ENCODE measurements around the gene FSTL4.

The FSTL4 gene

GRCh38 chr5:133401731-133402347, 210.5 kb downstream of the FSTL4 start:
- H3K27me3 ChIP-seq (ENCODE audit: insufficient read depth, poor library complexity, severe bottlenecking) = no peaks in the 10 kb centered on the region
- no peaks in the 10 kb centered on the region for H3K36me3 ChIP-seq (ENCODE audit: low read depth)
- ATAC-seq (ENCODE audit: low read depth) = no peak
- H3K4me3 ChIP-seq (ENCODE audit: severe bottlenecking) = no peak overlapping the region
- no peaks in the 10 kb centered on the region for H3K9me3 ChIP-seq (ENCODE audit: severe bottlenecking)
- DNase-seq (ENCODE audit: low spot score) = no peak
- H3K27ac ChIP-seq (ENCODE audit: poor library complexity, severe bottlenecking) = no peak overlapping the region
- H3K4me1 ChIP-seq (ENCODE audit: insufficient read depth, poor library complexity, severe bottlenecking) = no peaks in the 10 kb centered on the region
- no peak for TF ChIP-seq CTCF (IDR thresholded peaks at IDR 0.05; ENCODE audit: poor library complexity, severe bottlenecking)

- Histone ChIP-seq H3K4me1 (ENCODE audit: insufficient read depth, poor library complexity, severe bottlenecking) (no peaks in the 10 kb centered on the region), H3K27ac (ENCODE audit: poor library complexity, severe bottlenecking) (no peak overlapping the region), H3K27me3 (ENCODE audit: insufficient read depth, poor library complexity, severe bottlenecking) (no peaks in the 10 kb centered on the region), H3K36me3 (ENCODE audit: low read depth) (no peaks in the 10 kb centered on the region), H3K4me3 (ENCODE audit: severe bottlenecking) (no peak overlapping the region), H3K9me3 (ENCODE audit: severe bottlenecking) (no peaks in the 10 kb centered on the region)
- ATAC-seq (ENCODE audit: low read depth) (no peak), DNase-seq (ENCODE audit: low spot score) (peak; percentile 51)
- no peak for TF ChIP-seq CTCF (IDR thresholded peaks at IDR 0.05; ENCODE audit: poor library complexity, severe bottlenecking)
Observed at GRCh38 chr5:133400831-133401351, 211.4 kb downstream of the FSTL4 start.

GRCh38 chr5:133400120-133400519, 212.2 kb downstream of the FSTL4 start:
- Histone ChIP-seq H3K4me3 (ENCODE audit: severe bottlenecking) (no peak overlapping the region), H3K36me3 (ENCODE audit: low read depth) (no peaks in the 10 kb centered on the region), H3K4me1 (ENCODE audit: insufficient read depth, poor library complexity, severe bottlenecking) (no peaks in the 10 kb centered on the region), H3K27me3 (ENCODE audit: insufficient read depth, poor library complexity, severe bottlenecking) (no peaks in the 10 kb centered on the region), H3K9me3 (ENCODE audit: severe bottlenecking) (no peaks in the 10 kb centered on the region), H3K27ac (ENCODE audit: poor library complexity, severe bottlenecking) (no peak overlapping the region)
- ATAC-seq (ENCODE audit: low read depth) (no peak), DNase-seq (ENCODE audit: low spot score) (no peak)
- no peak for TF ChIP-seq CTCF (IDR thresholded peaks at IDR 0.05; ENCODE audit: poor library complexity, severe bottlenecking)

GRCh38 chr5:133399247-133399891, 213.0 kb downstream of the FSTL4 start:
- Histone ChIP-seq H3K27me3 (ENCODE audit: insufficient read depth, poor library complexity, severe bottlenecking) (no peaks in the 10 kb centered on the region), H3K27ac (ENCODE audit: poor library complexity, severe bottlenecking) (no peak overlapping the region), H3K4me1 (ENCODE audit: insufficient read depth, poor library complexity, severe bottlenecking) (no peaks in the 10 kb centered on the region), H3K9me3 (ENCODE audit: severe bottlenecking) (no peaks in the 10 kb centered on the region), H3K4me3 (ENCODE audit: severe bottlenecking) (no peak overlapping the region), H3K36me3 (ENCODE audit: low read depth) (no peaks in the 10 kb centered on the region)
- no peak for TF ChIP-seq CTCF (IDR thresholded peaks at IDR 0.05; ENCODE audit: poor library complexity, severe bottlenecking)
- DNase-seq (ENCODE audit: low spot score) (no peak), ATAC-seq (ENCODE audit: low read depth) (no peak)

- no peak for ATAC-seq (ENCODE audit: low read depth)
- H3K36me3 ChIP-seq (ENCODE audit: low read depth) = no peaks in the 10 kb centered on the region
- no peak for TF ChIP-seq CTCF (IDR thresholded peaks at IDR 0.05; ENCODE audit: poor library complexity, severe bottlenecking)
- H3K27ac ChIP-seq (ENCODE audit: poor library complexity, severe bottlenecking) = no peak overlapping the region
- no peaks in the 10 kb centered on the region for H3K27me3 ChIP-seq (ENCODE audit: insufficient read depth, poor library complexity, severe bottlenecking)
- no peaks in the 10 kb centered on the region for H3K4me1 ChIP-seq (ENCODE audit: insufficient read depth, poor library complexity, severe bottlenecking)
- no peak overlapping the region for H3K4me3 ChIP-seq (ENCODE audit: severe bottlenecking)
- no peaks in the 10 kb centered on the region for H3K9me3 ChIP-seq (ENCODE audit: severe bottlenecking)
- no peak for DNase-seq (ENCODE audit: low spot score)
Observed at GRCh38 chr5:133398646-133399101, 213.7 kb downstream of the FSTL4 start.

All from RWPE2 (cell line).